H9 (cell line): ENCODE results near the gene LMF1. TPM values are rescaled to one million over a fixed set of nuclear protein-coding genes. Genes with fewer than 3 reads are reported as not detected.

ENCODE experiments used
- DNase-seq: peaks from one replicate; pipeline ENCODE4 v3.0.0-alpha.2; 2017
- H2AFZ ChIP-seq: one replicate; pipeline ENCODE4 v1.6.1; 2013; ENCODE audit warnings: mild to moderate bottlenecking, low read length, control low read depth, moderate library complexity
- H2AK5ac ChIP-seq: 2 replicates; pipeline ENCODE4 v1.6.1; 2013; ENCODE audit warnings: low read length, control low read depth, mixed read lengths; ENCODE audit not compliant: insufficient read length
- H2BK120ac ChIP-seq: one replicate; pipeline ENCODE4 v1.6.1; 2013; ENCODE audit warnings: low read depth, mild to moderate bottlenecking, low read length, control low read depth, inconsistent platforms; ENCODE audit not compliant: poor library complexity, severe bottlenecking
- H2BK12ac ChIP-seq: 2 replicates; pipeline ENCODE4 v1.6.1; 2013; ENCODE audit warnings: low read length, control low read depth, mixed read lengths, low read depth; ENCODE audit not compliant: insufficient read length
- H2BK15ac ChIP-seq: 2 replicates; pipeline ENCODE4 v1.6.1; 2013; ENCODE audit warnings: low read depth, low read length, control low read depth
- H2BK20ac ChIP-seq: one replicate; pipeline ENCODE4 v1.6.1; 2013; ENCODE audit warnings: low read depth, mild to moderate bottlenecking, low read length, control low read depth, inconsistent platforms; ENCODE audit not compliant: poor library complexity, severe bottlenecking
- H2BK5ac ChIP-seq: 2 replicates; pipeline ENCODE4 v1.6.1; 2013; ENCODE audit warnings: low read length, control low read depth, mixed read lengths; ENCODE audit not compliant: insufficient read length
- H3K14ac ChIP-seq: 2 replicates; pipeline ENCODE4 v1.6.1; 2013; ENCODE audit warnings: low read length, control low read depth; ENCODE audit not compliant: insufficient read depth
- H3K18ac ChIP-seq: 2 replicates; pipeline ENCODE4 v1.6.1; 2013; ENCODE audit warnings: low read depth, mild to moderate bottlenecking, mixed read lengths, low read length, control low read depth; ENCODE audit not compliant: insufficient read length
- H3K23ac ChIP-seq: 2 replicates; pipeline ENCODE4 v1.6.1; 2013; ENCODE audit warnings: low read length, control low read depth, mixed read lengths, low read depth; ENCODE audit not compliant: insufficient read length
- H3K23me2 ChIP-seq: 2 replicates; pipeline ENCODE4 v1.6.1; 2013; ENCODE audit warnings: low read depth, mild to moderate bottlenecking, mixed read lengths, low read length, control low read depth; ENCODE audit not compliant: insufficient read length, poor library complexity, severe bottlenecking
- H3K27ac ChIP-seq: 2 replicates; pipeline ENCODE4 v1.5.1; 2013; ENCODE audit warnings: low read length, control low read depth, mixed read lengths, low read depth; ENCODE audit not compliant: insufficient read length
- H3K27me3 ChIP-seq: 2 replicates; pipeline ENCODE4 v1.6.1; 2013; ENCODE audit warnings: low read length, control low read depth, inconsistent platforms; ENCODE audit not compliant: insufficient read depth
- H3K4ac ChIP-seq: 2 replicates; pipeline ENCODE4 v1.6.1; 2013; ENCODE audit warnings: low read depth, mild to moderate bottlenecking, control low read depth, inconsistent platforms, low read length, moderate library complexity
- H3K4me1 ChIP-seq: 2 replicates; pipeline ENCODE4 v1.6.1; 2013; ENCODE audit warnings: low read length, control low read depth, inconsistent platforms; ENCODE audit not compliant: insufficient read depth
- H3K4me2 ChIP-seq: 2 replicates; pipeline ENCODE4 v1.6.1; 2013; ENCODE audit warnings: low read length, control low read depth, mixed read lengths; ENCODE audit not compliant: insufficient read length, insufficient read depth
- H3K56ac ChIP-seq: 2 replicates; pipeline ENCODE4 v1.6.1; 2013; ENCODE audit warnings: low read depth, mild to moderate bottlenecking, mixed read lengths, low read length, control low read depth; ENCODE audit not compliant: insufficient read length
- H3K79me1 ChIP-seq: 2 replicates; pipeline ENCODE4 v1.6.1; 2013; ENCODE audit warnings: low read depth, mild to moderate bottlenecking, moderate library complexity, low read length, control low read depth, inconsistent platforms; ENCODE audit not compliant: insufficient read depth, poor library complexity, severe bottlenecking
- H3K79me2 ChIP-seq: 2 replicates; pipeline ENCODE4 v1.6.1; 2013; ENCODE audit warnings: low read length, control low read depth, inconsistent platforms; ENCODE audit not compliant: insufficient read depth
- H3K9ac ChIP-seq: 2 replicates; pipeline ENCODE4 v1.6.1; 2013; ENCODE audit warnings: low read length, control low read depth, mixed read lengths; ENCODE audit not compliant: insufficient read length; ENCODE audit errors: extremely low read depth
- H3K9me3 ChIP-seq: one replicate; pipeline ENCODE4 v1.6.1; 2013; ENCODE audit warnings: low read depth, low read length, inconsistent platforms; ENCODE audit not compliant: control insufficient read depth
- H3T11ph ChIP-seq: one replicate; pipeline ENCODE4 v1.6.1; 2013; ENCODE audit warnings: mild to moderate bottlenecking, low read length, control low read depth, inconsistent platforms
- H4K20me1 ChIP-seq: one replicate; pipeline ENCODE4 v1.6.1; 2013; ENCODE audit not compliant: control insufficient read depth, insufficient read length, insufficient read depth
- H4K5ac ChIP-seq: 2 replicates; pipeline ENCODE4 v1.6.1; 2013; ENCODE audit warnings: low read depth, mild to moderate bottlenecking, mixed read lengths, low read length, control low read depth; ENCODE audit not compliant: insufficient read length
- H4K8ac ChIP-seq: replicated peaks from 2 replicates; pipeline ENCODE4 v1.6.1; 2013; ENCODE audit warnings: low read length, control low read depth, mixed read lengths, low read depth; ENCODE audit not compliant: insufficient read length
- H4K91ac ChIP-seq: 2 replicates; pipeline ENCODE4 v1.6.1; 2013; ENCODE audit warnings: low read depth, mild to moderate bottlenecking, moderate library complexity, mixed read lengths, low read length, control low read depth; ENCODE audit not compliant: insufficient read length
- H3K27ac Mint-ChIP-seq, 3 experiments: 2 replicates in 2 of 3; 3 replicates in 1 of 3; pipeline ENCODE4 v1.8.0; 2020 to 2021; ENCODE audit warnings: mixed read lengths in 3 of 3, mild to moderate bottlenecking in 1 of 3, moderate library complexity in 1 of 3
- H3K27me3 Mint-ChIP-seq: 2 replicates; pipeline ENCODE4 v1.8.0; 2021; ENCODE audit warnings: low read depth, mild to moderate bottlenecking, moderate library complexity, mixed read lengths
- H3K36me3 Mint-ChIP-seq, 3 experiments: 2 replicates in 2 of 3; 3 replicates in 1 of 3; pipeline ENCODE4 v1.8.0; 2020 to 2021; ENCODE audit warnings: low read depth in 3 of 3, mixed read lengths in 3 of 3; ENCODE audit not compliant: insufficient read depth in 1 of 3
- H3K4me1 Mint-ChIP-seq, 2 experiments: 2 replicates each; pipeline ENCODE4 v1.8.0; 2020; ENCODE audit warnings: mixed read lengths in 2 of 2
- H3K4me3 Mint-ChIP-seq, 2 experiments: 2 replicates in 1 of 2; 3 replicates in 1 of 2; pipeline ENCODE4 v1.8.0; 2020 to 2021; ENCODE audit warnings: mild to moderate bottlenecking in 2 of 2, mixed read lengths in 2 of 2, moderate library complexity in 1 of 2
- H3K9me3 Mint-ChIP-seq, 2 experiments: 2 replicates in 1 of 2; 3 replicates in 1 of 2; pipeline ENCODE4 v1.8.0; 2020; ENCODE audit warnings: mild to moderate bottlenecking in 2 of 2, mixed read lengths in 2 of 2, moderate library complexity in 1 of 2
- CTCF ChIP-seq: fragments of 200-600 bp; sonication (generic); conservative IDR thresholded peaks from 3 replicates; pipeline ENCODE4 v1.8.0; 2021; ENCODE audit warnings: antibody characterized with exemption, mild to moderate bottlenecking
- WGBS: extraction: QIAGEN DNeasy Blood & Tissue Kit; methylation state at CpG from one replicate; pipeline ENCODE4 v1.1.7; 2013; ENCODE audit warnings: missing lambda C conversion rate, low lambda C conversion rate, mixed read lengths; ENCODE audit not compliant: insufficient read length; ENCODE audit errors: extremely low coverage; 5-methylcytosine and 5-hydroxymethylcytosine counted together
- total RNA-seq: library from RNA; stranded (reverse); gene quantifications from 2 replicates; pipeline ENCODE4 v1.2.1, GENCODE V29; 2021

The LMF1 gene
- total RNA-seq, 1 experiment from 2014 or later = 7.1 TPM

- no peak overlapping the region for H2BK120ac ChIP-seq
- no peak overlapping the region for H2BK20ac ChIP-seq
- no peaks in the 10 kb centered on the region for H3K79me1 ChIP-seq
- Mint-ChIP-seq H3K27ac (no peak overlapping the region), H3K36me3 (peaks cover 0 to 13% (median 4%) of the 10 kb centered on the region in 3 experiments; a peak in 4 of 7 replicates), H3K4me3 (no peak overlapping the region), H3K9me3 (peaks cover 21 to 23% of the 10 kb centered on the region in 2 experiments), H3K27me3 (peaks cover 18% of the 10 kb centered on the region), H3K4me1 (peaks cover 2 to 3% of the 10 kb centered on the region in 2 experiments; a peak in 2 of 4 replicates)
- H3K23ac ChIP-seq = no peak overlapping the region
- H3T11ph ChIP-seq = no peak overlapping the region
- H2BK15ac ChIP-seq = no peak overlapping the region
- H3K14ac ChIP-seq = no peak overlapping the region; the same call in 1 of the 2 replicates
- no peak overlapping the region for H4K5ac ChIP-seq
- H3K9ac ChIP-seq = no peak overlapping the region
- H2BK12ac ChIP-seq = no peak overlapping the region
- no peak overlapping the region for H2AK5ac ChIP-seq
- H3K18ac ChIP-seq = no peak overlapping the region
- no peak overlapping the region for H4K91ac ChIP-seq
- DNase-seq = no peak
- H3K9me3 ChIP-seq = no peaks in the 10 kb centered on the region
- no peak overlapping the region for H3K4ac ChIP-seq
- no peak overlapping the region for H2AFZ ChIP-seq
- no peak overlapping the region for H3K56ac ChIP-seq
- WGBS = no CpG with 5 or more reads among the region's 24 CpGs
- H3K23me2 ChIP-seq = no peaks in the 10 kb centered on the region
- no peaks in the 10 kb centered on the region for H3K4me1 ChIP-seq
- H3K27me3 ChIP-seq = no peaks in the 10 kb centered on the region
- no peak overlapping the region for H3K27ac ChIP-seq
- H3K4me2 ChIP-seq = no peak overlapping the region
- H3K79me2 ChIP-seq = no peaks in the 10 kb centered on the region
- H4K20me1 ChIP-seq = no peaks in the 10 kb centered on the region
- no peak overlapping the region for H4K8ac ChIP-seq
- H2BK5ac ChIP-seq = no peak overlapping the region
- no peak for TF ChIP-seq CTCF
These were observed 131.0 kb downstream of the LMF1 start for GRCh38 chr16:839643-840408.
